HG03066 (cell line): ENCODE results near the gene ADGRV1.

ENCODE experiments used
- ATAC-seq: cut with Tn5 transposase; IDR thresholded peaks from one replicate; pipeline ENCODE4 v1.9.1; 2021; ENCODE audit warnings: low read depth; ENCODE audit not compliant: unreplicated experiment

The ADGRV1 gene

DNA sequence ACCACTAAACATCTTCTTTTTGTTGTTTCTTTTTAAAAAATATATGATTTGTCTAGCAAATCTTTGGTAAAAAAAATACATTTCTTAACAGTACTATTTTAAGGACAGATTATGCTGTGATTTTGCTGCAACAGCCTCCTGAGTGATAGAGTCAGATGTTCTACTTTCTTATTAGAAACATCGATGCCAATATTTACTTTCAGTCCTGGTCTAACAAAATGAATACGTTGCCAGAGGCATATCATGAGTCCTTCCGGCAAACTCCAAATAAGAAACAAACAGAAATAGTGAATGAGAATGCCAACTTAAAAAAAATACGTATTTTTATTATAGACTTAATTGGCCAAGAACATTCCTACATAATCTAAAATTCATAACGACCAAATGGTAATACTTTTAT is 371.5 kb downstream of the ADGRV1 start:
- no peak for ATAC-seq

GRCh38 chr5:90930756-90931431 is 372.3 kb downstream of the ADGRV1 start:
- ATAC-seq = no peak

GRCh38 chr5:90932052-90932699 is 373.6 kb downstream of the ADGRV1 start:
- ATAC-seq = peak; percentile 72

DNA sequence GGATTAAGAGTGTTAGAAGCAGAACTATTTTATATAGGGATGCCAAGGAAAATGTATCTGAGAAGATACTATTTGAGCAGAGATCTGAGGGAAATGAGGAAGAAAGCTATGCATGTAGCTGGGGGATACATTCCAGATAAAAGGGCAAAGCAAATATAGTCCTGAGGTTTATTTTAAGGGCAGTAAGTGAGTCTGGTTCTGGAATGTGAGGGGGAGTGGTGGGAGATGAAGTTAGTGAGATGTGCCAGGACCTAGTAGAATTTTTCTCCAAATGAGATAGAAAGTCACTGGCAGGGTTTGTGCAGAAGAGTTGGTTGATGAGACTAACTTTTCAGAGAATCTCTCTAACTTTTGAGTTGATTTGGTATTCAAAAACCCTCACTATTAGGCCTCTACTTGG is 374.7 kb downstream of the ADGRV1 start:
- no peak for ATAC-seq

DNA sequence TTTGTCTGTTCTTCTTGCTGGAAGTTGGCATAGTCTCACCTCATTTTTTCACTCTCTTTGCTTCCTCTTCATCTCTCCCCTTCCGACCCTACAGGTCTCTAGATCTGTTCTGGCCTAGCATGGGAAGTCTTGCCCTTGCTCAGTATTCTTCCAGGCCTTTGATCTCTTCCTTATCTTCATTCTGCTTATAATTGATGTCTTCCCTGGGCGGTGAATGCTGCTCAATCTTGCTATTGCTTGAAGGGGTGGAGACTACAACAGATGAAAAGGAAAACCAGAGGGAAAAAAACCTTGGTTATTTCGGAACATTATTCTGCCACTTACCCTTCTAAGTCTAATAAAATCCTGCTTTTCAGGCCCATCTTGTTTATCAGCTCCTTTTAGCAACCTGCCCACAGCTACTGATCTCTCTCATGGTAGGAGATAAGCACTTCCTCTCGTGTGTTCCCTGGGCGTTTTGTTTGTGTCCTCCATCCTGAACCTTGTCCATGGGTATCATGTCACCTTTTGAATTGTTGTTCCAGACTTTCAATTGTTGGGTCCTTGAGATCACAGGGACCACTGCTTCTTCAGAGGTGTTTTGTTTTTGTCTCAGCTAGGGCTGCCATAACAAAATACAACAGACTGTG is 375.6 kb downstream of the ADGRV1 start:
- ATAC-seq = no peak

- ATAC-seq = no peak
Measured at GRCh38 chr5:90934738-90935137, 376.1 kb downstream of the ADGRV1 start.

- ATAC-seq = no peak
Measured at GRCh38 chr5:90939211-90939610, 380.6 kb downstream of the ADGRV1 start.

DNA sequence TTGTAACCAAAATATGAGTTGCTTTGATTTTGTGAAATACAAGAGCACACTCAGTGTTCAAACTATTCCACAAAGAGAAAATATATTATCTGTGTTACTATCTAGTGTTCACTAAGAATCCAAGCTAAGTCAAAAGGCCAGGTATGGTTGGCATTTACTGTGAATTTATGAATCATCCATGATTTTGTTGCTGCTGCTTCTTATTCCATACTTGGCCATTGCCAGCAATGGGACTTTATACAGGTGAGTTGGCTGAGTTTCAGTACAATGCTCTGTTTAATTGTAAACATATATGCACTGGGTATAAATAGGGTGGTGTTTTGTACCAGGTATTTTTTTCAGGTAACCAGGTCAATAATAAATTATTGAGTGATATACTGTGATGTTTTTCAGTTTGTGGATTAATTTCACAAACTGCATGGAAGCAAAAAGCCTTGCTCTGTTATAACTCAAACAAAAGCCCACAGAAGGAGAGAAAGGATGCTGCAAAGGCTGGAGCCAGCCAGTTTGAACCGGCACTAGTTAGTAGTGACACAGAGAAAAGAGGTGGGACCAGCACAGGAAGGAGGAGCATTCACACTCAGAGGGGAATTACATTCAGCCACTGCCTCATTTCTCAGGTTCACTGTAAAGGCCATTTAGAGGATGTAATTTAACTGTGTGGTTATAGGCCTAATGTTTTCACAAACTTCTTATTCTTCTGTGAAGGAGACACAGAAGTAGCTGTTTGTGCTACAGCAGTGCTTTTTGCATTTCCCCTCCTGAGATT is 381.8 kb downstream of the ADGRV1 start:
- ATAC-seq = peak; percentile 97

DNA sequence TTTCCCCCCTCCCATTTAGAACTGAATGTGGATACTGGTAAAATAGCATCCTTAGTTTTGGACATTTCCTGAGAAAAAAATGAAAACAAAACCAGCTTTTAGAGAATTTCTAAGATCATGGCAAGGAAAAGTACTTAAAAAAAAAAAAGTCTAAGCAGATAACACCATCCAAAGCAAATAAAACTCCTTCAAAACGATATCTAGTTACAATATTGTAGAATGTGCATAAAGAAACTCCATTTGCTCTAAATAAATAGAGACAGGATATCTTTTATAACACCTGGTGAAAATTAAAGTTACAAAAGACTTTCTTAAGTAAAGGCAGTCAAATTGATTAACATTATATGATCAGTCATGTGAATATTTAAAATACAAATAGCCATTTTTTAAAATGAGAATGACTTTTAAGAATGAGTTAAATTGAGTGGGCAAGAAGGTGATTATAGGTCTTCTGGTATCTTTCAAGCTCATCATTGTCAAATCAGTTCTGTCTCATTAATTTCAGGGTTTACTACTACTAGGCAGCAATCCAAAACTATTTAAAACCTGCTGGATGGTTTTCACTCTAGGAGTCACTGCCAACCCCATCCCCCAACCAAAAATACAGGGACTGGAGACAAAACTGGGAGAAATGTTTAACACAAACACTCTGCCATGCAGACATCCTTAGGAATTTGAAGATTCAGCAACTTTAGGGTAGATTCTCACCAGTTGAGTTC is 382.6 kb downstream of the ADGRV1 start:
- no peak for ATAC-seq

DNA sequence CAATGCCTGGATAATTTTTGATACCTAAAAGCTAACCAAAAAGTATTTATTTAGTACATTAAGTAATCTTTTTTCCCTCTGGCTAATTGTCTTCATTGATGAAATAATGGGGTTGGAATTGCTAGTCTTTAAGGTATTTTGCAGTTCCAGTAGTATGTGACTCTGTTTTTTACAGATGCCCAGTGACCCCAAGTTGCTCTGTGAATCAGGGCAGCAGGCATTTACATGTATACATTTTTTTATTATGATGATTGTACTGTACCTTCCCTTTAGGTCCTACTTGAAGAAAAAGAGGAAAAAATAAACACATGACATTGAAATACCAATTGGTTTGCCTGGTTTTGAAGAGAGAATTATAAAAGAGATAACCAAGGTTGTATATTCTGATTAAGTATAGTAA is 385.5 kb downstream of the ADGRV1 start:
- no peak for ATAC-seq

- no peak for ATAC-seq
Measured at GRCh38 chr5:90947667-90948066, 389.1 kb downstream of the ADGRV1 start.

GRCh38 chr5:90948969-90949368 is 390.4 kb downstream of the ADGRV1 start:
- no peak for ATAC-seq

- ATAC-seq = no peak
Measured at GRCh38 chr5:90949469-90950358, 391.1 kb downstream of the ADGRV1 start.

GRCh38 chr5:90955001-90955635 is 396.5 kb downstream of the ADGRV1 start:
- ATAC-seq = no peak

- no peak for ATAC-seq
Measured at GRCh38 chr5:90956511-90957097, 398.0 kb downstream of the ADGRV1 start.

DNA sequence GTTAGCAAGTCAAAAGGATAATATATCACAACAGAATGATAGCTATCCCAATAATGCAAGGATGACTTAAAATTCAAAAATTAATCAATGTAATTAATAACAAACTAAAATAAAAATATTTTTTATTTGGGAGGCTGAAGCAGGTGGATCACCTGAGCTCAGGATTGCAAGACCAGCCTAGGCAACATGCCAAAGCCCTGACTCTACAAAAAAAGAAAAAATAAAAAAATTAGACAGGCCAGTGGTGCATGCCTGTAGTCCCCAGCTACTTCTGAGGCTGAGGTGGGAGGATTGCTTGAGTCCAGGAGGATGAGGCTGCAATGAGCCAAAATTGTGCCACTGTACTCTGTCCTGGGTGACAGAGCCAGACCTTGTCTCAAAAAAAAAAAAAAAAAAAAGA is 399.3 kb downstream of the ADGRV1 start:
- ATAC-seq = no peak

- ATAC-seq = no peak
Measured at GRCh38 chr5:90959262-90959661, 400.7 kb downstream of the ADGRV1 start.

GRCh38 chr5:90962481-90962880 is 403.9 kb downstream of the ADGRV1 start:
- no peak for ATAC-seq
